Lower leg skin (tissue), 3 donors: ENCODE data around the gene RUNX2.

ENCODE experiments used
- POLR2A ChIP-seq, 2 donors: fragments of 450-650 bp; IDR thresholded peaks; one replicate each; pipeline ENCODE4 v1.6.1; 2016 to 2017; ENCODE audit warnings: antibody characterized with exemption in 2 of 2, mild to moderate bottlenecking in 1 of 2, moderate library complexity in 1 of 2
- TF ChIP-seq, protein P1 (sequence below), 3 donors: fragments of 450-650 bp; IDR thresholded peaks; one replicate each; pipeline ENCODE4 v1.5.1; 2016; ENCODE audit warnings: antibody characterized with exemption in 3 of 3, mild to moderate bottlenecking in 3 of 3, moderate library complexity in 2 of 3

- TF ChIP-seq, protein P1, sequence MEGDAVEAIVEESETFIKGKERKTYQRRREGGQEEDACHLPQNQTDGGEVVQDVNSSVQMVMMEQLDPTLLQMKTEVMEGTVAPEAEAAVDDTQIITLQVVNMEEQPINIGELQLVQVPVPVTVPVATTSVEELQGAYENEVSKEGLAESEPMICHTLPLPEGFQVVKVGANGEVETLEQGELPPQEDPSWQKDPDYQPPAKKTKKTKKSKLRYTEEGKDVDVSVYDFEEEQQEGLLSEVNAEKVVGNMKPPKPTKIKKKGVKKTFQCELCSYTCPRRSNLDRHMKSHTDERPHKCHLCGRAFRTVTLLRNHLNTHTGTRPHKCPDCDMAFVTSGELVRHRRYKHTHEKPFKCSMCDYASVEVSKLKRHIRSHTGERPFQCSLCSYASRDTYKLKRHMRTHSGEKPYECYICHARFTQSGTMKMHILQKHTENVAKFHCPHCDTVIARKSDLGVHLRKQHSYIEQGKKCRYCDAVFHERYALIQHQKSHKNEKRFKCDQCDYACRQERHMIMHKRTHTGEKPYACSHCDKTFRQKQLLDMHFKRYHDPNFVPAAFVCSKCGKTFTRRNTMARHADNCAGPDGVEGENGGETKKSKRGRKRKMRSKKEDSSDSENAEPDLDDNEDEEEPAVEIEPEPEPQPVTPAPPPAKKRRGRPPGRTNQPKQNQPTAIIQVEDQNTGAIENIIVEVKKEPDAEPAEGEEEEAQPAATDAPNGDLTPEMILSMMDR (IDR thresholded peaks at IDR 0.05): no peak
- TF ChIP-seq POLR2A (IDR thresholded peaks at IDR 0.05): no peak
Observed at GRCh38 chr6:45676380-45676779, 348.2 kb downstream of the RUNX2 start.
